ENCODE data around the gene KCNAB1. TPM values are rescaled to one million over a fixed set of nuclear protein-coding genes. Genes with fewer than 3 reads are reported as not detected.

Gene KCNAB1
- total and polyA plus RNA-seq, 2 donors (not counting 1 experiment from before 2014, with no cell fraction given) = not detected

DNA sequence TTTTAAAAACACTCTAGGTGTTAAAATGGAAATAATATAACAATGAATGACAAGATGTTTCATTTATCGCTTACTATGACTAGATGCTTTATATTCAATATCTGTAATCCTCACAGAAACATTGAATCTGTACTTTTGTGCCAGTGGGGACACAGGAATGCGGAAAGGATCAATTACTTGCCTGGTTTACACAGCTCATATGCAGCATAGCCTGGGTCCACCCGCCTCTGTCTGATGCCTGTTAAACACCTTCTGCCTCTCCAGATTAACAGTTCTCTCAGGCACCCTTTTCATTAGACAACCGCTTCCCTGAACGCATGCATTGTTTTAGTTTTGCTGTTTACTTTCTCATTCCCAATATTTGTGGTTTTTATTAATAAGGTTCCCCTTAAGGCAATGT is 12.9 kb upstream of the KCNAB1 start:
- ChIA-PET CTCF (no interaction called here), POLR2A (no interaction called here)
- no peaks in the 10 kb centered on the region for H3K4me1 Mint-ChIP-seq
- H3K9me3 Mint-ChIP-seq (ENCODE audit: insufficient read depth) = no peaks in the 10 kb centered on the region
- no peak overlapping the region for H3K4me2 ChIP-seq (replicated peaks; ENCODE audit: low read depth, low read length, poor library complexity, severe bottlenecking)
- H3K9ac ChIP-seq (ENCODE audit: low read length) = no peak overlapping the region
- no peak overlapping the region for H3K4me3 ChIP-seq (ENCODE audit: control extremely low read depth in 1 of 5, extremely low read depth in 1 of 5, insufficient read depth in 1 of 5, low read depth in 2 of 5, low read length in 4 of 5)
- H4K20me1 ChIP-seq (ENCODE audit: control insufficient read depth, insufficient read depth, low read length, poor library complexity, severe bottlenecking) = no peaks in the 10 kb centered on the region
- 92% methylated on average over 2 of the region's 5 CpGs for WGBS (ENCODE audit: insufficient coverage)
- no peak overlapping the region for H3K4me3 Mint-ChIP-seq
- peaks cover 0 to 3% (median 0%) of the 10 kb centered on the region in 3 donors for H3K9me3 ChIP-seq (ENCODE audit: control extremely low read depth in 1 of 3, control insufficient read depth in 2 of 3, insufficient read depth in 1 of 3, low read length in 2 of 3)
- peaks cover 0 to 5% (median 2%) of the 10 kb centered on the region in 4 experiments for H3K27me3 ChIP-seq (replicated peaks in 1 of 4; ENCODE audit: control extremely low read depth in 1 of 4, control insufficient read depth in 3 of 4, insufficient read depth in 4 of 4, low read length in 3 of 4)
- H3K27ac ChIP-seq (ENCODE audit: low read length in 2 of 2) = no peak overlapping the region
- intact Hi-C loops (cut with micrococcal nuclease) = no loop called here
- H3K79me2 ChIP-seq (ENCODE audit: control insufficient read depth, insufficient read depth, low read length) = no peaks in the 10 kb centered on the region
- H3K27ac Mint-ChIP-seq = no peak overlapping the region
- H3K4me1 ChIP-seq (ENCODE audit: control insufficient read depth in 2 of 2, insufficient read depth in 2 of 2, low read length in 2 of 2) = no peaks in the 10 kb centered on the region
- H3K36me3 ChIP-seq (replicated peaks in 1 of 2; ENCODE audit: control extremely low read depth in 1 of 2, control insufficient read depth in 1 of 2, extremely low read depth in 1 of 2, insufficient read depth in 2 of 2, low read length in 1 of 2) = no peaks in the 10 kb centered on the region
- TF ChIP-seq, protein P1, sequence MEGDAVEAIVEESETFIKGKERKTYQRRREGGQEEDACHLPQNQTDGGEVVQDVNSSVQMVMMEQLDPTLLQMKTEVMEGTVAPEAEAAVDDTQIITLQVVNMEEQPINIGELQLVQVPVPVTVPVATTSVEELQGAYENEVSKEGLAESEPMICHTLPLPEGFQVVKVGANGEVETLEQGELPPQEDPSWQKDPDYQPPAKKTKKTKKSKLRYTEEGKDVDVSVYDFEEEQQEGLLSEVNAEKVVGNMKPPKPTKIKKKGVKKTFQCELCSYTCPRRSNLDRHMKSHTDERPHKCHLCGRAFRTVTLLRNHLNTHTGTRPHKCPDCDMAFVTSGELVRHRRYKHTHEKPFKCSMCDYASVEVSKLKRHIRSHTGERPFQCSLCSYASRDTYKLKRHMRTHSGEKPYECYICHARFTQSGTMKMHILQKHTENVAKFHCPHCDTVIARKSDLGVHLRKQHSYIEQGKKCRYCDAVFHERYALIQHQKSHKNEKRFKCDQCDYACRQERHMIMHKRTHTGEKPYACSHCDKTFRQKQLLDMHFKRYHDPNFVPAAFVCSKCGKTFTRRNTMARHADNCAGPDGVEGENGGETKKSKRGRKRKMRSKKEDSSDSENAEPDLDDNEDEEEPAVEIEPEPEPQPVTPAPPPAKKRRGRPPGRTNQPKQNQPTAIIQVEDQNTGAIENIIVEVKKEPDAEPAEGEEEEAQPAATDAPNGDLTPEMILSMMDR (IDR thresholded peaks at IDR 0.05) = no peak
- DNase-seq (no peak), ATAC-seq (ENCODE audit: low read depth) (no peak)
- H3K27me3 Mint-ChIP-seq = peaks cover 17% of the 10 kb centered on the region
- H2AFZ ChIP-seq (ENCODE audit: insufficient read depth, low read depth, low read length, poor library complexity, severe bottlenecking) = no peak overlapping the region

DNA sequence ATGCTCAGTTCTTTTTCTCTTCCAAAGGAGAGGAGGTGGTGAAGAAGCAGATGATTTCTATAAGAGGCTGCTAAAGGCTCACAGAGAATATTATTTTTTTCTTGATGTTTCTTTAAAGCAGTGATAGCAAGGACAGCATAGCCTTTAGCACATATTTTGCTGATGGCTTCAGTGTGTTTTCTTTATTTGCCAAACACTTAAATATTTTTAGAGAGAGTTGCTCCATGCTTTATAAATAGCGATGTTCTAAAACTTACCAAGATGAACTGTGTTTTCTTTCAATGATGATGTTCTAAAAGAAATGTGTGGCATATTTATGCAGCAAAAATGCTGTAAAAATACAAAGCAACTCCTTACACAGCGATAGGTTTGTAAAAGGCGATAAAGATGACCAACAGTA is 11.8 kb upstream of the KCNAB1 start:
- H3K27ac Mint-ChIP-seq = no peak overlapping the region
- Histone ChIP-seq H3K9ac (ENCODE audit: low read length) (no peak overlapping the region), H3K9me3 (ENCODE audit: control extremely low read depth in 1 of 3, control insufficient read depth in 2 of 3, insufficient read depth in 1 of 3, low read length in 2 of 3) (peaks cover 0 to 3% (median 0%) of the 10 kb centered on the region in 3 donors), H3K27ac (ENCODE audit: low read length in 2 of 2) (no peak overlapping the region), H3K4me2 (replicated peaks; ENCODE audit: low read depth, low read length, poor library complexity, severe bottlenecking) (no peak overlapping the region), H2AFZ (ENCODE audit: insufficient read depth, low read depth, low read length, poor library complexity, severe bottlenecking) (no peak overlapping the region), H4K20me1 (ENCODE audit: control insufficient read depth, insufficient read depth, low read length, poor library complexity, severe bottlenecking) (no peaks in the 10 kb centered on the region), H3K79me2 (ENCODE audit: control insufficient read depth, insufficient read depth, low read length) (no peaks in the 10 kb centered on the region), H3K27me3 (replicated peaks in 1 of 4; ENCODE audit: control extremely low read depth in 1 of 4, control insufficient read depth in 3 of 4, insufficient read depth in 4 of 4, low read length in 3 of 4) (peaks cover 0 to 5% (median 2%) of the 10 kb centered on the region in 4 experiments), H3K4me1 (ENCODE audit: control insufficient read depth in 2 of 2, insufficient read depth in 2 of 2, low read length in 2 of 2) (no peaks in the 10 kb centered on the region), H3K36me3 (replicated peaks in 1 of 2; ENCODE audit: control extremely low read depth in 1 of 2, control insufficient read depth in 1 of 2, extremely low read depth in 1 of 2, insufficient read depth in 2 of 2, low read length in 1 of 2) (no peaks in the 10 kb centered on the region), H3K4me3 (ENCODE audit: control extremely low read depth in 1 of 5, extremely low read depth in 1 of 5, insufficient read depth in 1 of 5, low read depth in 2 of 5, low read length in 4 of 5) (no peak overlapping the region)
- no peak for DNase-seq
- TF ChIP-seq EZH2 (IDR thresholded peaks at IDR 0.05; ENCODE audit: borderline replicate concordance, insufficient read depth, low read depth, low read length, poor library complexity, severe bottlenecking) = no peak
- TF ChIP-seq, protein P1 (IDR thresholded peaks at IDR 0.05) = no peak
- ChIA-PET POLR2A (no interaction called here), CTCF (no interaction called here)
- no peak overlapping the region for H3K4me3 Mint-ChIP-seq
- H3K27me3 Mint-ChIP-seq = peaks cover 22% of the 10 kb centered on the region
- no peaks in the 10 kb centered on the region for H3K9me3 Mint-ChIP-seq (ENCODE audit: insufficient read depth)
- intact Hi-C loops (cut with micrococcal nuclease) = no loop called here
- no CpG with 5 or more reads among the region's 3 CpGs for WGBS (ENCODE audit: insufficient coverage)
- ATAC-seq (ENCODE audit: low read depth) = no peak
- no peaks in the 10 kb centered on the region for H3K4me1 Mint-ChIP-seq

Measured in B cell (primary cell).